ENCODE results near the gene SLC2A2.

SLC2A2 gene

DNA sequence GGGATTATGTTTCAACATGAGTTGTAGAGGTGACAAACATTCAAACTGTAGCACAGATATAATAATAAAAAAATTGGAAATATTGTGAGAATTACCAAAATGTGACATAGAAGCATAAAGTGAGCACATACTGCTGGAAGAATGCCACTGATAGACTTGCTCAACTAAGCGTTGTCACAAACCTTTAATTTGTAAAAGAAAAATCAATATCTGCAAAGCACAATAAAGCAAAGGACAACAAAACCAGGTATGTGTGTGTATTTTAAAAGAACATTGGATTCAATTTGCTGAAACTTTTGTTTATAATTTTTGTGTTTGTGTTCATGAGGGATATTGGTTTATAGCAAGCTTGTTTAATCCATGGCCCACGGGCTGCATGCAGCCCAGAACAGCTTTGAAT, 77.3 kb downstream of the SLC2A2 start:
- no peak for DNase-seq (ENCODE audit: low read depth in 2 of 2)
- no peak overlapping the region for H3K4me3 ChIP-seq (replicated peaks in 1 of 2; ENCODE audit: low read depth in 2 of 2, low read length in 2 of 2)
- TF ChIP-seq, protein P1, sequence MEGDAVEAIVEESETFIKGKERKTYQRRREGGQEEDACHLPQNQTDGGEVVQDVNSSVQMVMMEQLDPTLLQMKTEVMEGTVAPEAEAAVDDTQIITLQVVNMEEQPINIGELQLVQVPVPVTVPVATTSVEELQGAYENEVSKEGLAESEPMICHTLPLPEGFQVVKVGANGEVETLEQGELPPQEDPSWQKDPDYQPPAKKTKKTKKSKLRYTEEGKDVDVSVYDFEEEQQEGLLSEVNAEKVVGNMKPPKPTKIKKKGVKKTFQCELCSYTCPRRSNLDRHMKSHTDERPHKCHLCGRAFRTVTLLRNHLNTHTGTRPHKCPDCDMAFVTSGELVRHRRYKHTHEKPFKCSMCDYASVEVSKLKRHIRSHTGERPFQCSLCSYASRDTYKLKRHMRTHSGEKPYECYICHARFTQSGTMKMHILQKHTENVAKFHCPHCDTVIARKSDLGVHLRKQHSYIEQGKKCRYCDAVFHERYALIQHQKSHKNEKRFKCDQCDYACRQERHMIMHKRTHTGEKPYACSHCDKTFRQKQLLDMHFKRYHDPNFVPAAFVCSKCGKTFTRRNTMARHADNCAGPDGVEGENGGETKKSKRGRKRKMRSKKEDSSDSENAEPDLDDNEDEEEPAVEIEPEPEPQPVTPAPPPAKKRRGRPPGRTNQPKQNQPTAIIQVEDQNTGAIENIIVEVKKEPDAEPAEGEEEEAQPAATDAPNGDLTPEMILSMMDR (IDR thresholded peaks at IDR 0.05; ENCODE audit: low read depth, low read length), result no peak

DNA sequence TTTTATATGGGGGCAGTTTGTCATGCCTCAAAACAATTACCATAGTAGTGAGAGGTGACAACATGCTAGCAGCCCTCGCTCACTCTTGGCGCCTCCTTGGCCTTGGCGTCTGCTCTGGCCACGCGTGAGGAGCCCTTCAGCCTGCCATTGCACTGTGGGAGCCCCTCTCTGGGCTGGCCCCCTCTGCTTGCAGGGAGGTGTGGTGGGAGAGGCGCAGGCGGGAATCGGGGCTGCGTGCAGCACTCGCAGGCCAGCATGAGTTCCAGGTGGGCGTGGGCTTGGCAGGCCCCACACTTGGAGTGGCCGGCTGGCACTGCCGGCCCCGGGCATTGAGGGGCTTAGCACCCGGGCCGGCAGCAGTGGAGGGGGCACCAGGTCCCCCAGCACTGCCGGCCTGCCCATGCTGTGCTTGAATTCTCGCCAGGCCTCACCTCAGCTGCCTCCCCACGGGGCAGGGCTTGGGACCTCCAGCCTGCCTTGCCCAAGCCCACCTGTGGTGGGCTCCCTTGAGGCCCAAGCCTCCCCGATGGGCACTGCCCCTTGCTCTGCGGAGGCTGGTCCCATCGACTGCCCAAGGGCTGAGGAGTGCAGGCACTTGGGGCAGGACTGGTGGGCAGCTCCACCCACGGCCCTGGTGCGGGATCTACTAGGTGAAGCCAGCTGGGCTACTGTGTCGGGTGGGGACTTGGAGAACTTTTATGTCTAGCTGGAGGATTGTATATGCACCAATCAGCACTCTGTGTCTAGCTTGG, 79.3 kb downstream of the SLC2A2 start:
- DNase-seq (ENCODE audit: low read depth in 2 of 2), result no peak
- TF ChIP-seq, protein P1 (IDR thresholded peaks at IDR 0.05; ENCODE audit: low read depth, low read length), result no peak
- H3K4me3 ChIP-seq (replicated peaks in 1 of 2; ENCODE audit: low read depth in 2 of 2, low read length in 2 of 2), result no peak overlapping the region

All from cardiac fibroblast (primary cell).